ENCODE results near the gene ADAM8. TPM values are rescaled to one million over a fixed set of nuclear protein-coding genes. Genes with fewer than 3 reads are reported as not detected.

ADAM8 gene
- total RNA-seq, 1 experiment from 2014 or later = 3.7 TPM

DNA sequence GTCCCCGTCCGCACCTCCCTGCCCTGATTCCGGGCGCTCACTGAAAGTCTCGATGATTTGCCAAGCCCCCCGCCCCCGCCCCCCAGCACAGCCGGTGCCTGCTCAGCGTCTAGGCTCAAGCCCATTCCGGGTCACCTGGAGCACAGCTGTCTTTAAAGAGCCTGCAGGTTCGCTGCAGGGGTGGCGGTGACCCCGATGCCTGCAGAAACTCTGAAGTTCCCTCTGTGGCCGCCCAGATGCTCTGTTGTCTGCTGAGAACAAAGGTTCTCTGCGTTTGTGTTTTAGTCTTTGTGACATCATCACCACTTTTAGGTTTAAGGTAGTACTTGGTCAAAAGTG is 38.2 kb downstream of the ADAM8 start:
- TF ChIP-seq, protein P1, sequence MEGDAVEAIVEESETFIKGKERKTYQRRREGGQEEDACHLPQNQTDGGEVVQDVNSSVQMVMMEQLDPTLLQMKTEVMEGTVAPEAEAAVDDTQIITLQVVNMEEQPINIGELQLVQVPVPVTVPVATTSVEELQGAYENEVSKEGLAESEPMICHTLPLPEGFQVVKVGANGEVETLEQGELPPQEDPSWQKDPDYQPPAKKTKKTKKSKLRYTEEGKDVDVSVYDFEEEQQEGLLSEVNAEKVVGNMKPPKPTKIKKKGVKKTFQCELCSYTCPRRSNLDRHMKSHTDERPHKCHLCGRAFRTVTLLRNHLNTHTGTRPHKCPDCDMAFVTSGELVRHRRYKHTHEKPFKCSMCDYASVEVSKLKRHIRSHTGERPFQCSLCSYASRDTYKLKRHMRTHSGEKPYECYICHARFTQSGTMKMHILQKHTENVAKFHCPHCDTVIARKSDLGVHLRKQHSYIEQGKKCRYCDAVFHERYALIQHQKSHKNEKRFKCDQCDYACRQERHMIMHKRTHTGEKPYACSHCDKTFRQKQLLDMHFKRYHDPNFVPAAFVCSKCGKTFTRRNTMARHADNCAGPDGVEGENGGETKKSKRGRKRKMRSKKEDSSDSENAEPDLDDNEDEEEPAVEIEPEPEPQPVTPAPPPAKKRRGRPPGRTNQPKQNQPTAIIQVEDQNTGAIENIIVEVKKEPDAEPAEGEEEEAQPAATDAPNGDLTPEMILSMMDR (IDR thresholded peaks at IDR 0.05) = no peak
- TF ChIP-seq POLR2AphosphoS5 (IDR thresholded peaks at IDR 0.05; ENCODE audit: low read depth, low read length) (no peak), TCF7L2 (IDR thresholded peaks at IDR 0.05; ENCODE audit: low read depth, low read length) (no peak), REST (IDR thresholded peaks at IDR 0.05; ENCODE audit: insufficient read depth in 1 of 2, low read depth in 2 of 2, low read length in 1 of 2) (no peak), SIN3A (IDR thresholded peaks at IDR 0.05; ENCODE audit: borderline replicate concordance, insufficient read depth, low read depth, low read length) (no peak)
- ChIA-PET POLR2A (interaction anchor here (0.7 kb wide), 1 partner anchor 13 kb away, joined by 9 read pairs; no protein-coding TSS in a partner anchor), CTCF (no interaction called here)
- DNase-seq (ENCODE audit: low read depth, low spot score) (no peak), ATAC-seq (no peak)
- Histone ChIP-seq H3K9me3 (ENCODE audit: control insufficient read depth, insufficient read depth, low read depth, low read length) (no peaks in the 10 kb centered on the region), H3K27me3 (ENCODE audit: control insufficient read depth, insufficient read depth, low read length) (peaks cover 4% of the 10 kb centered on the region; the same call in 1 of the 2 replicates), H3K27ac (ENCODE audit: low read length) (no peak overlapping the region), H3K4me1 (ENCODE audit: control insufficient read depth, insufficient read depth, low read length) (no peaks in the 10 kb centered on the region), H3K4me3 (ENCODE audit: low read depth in 2 of 2, low read length in 2 of 2) (no peak overlapping the region), H3K36me3 (ENCODE audit: control insufficient read depth, insufficient read depth, low read length) (no peaks in the 10 kb centered on the region)
- in situ Hi-C loops (cut with HindIII; ENCODE audit: low pct_unique_long_range_greater_than_20kb, low sequenced_read_pairs) = no loop called here
- intact Hi-C loops (cut with micrococcal nuclease; ENCODE audit: unreplicated experiment) = no loop called here
- BruUV-seq (replicated peaks) = no TSS peak

DNA sequence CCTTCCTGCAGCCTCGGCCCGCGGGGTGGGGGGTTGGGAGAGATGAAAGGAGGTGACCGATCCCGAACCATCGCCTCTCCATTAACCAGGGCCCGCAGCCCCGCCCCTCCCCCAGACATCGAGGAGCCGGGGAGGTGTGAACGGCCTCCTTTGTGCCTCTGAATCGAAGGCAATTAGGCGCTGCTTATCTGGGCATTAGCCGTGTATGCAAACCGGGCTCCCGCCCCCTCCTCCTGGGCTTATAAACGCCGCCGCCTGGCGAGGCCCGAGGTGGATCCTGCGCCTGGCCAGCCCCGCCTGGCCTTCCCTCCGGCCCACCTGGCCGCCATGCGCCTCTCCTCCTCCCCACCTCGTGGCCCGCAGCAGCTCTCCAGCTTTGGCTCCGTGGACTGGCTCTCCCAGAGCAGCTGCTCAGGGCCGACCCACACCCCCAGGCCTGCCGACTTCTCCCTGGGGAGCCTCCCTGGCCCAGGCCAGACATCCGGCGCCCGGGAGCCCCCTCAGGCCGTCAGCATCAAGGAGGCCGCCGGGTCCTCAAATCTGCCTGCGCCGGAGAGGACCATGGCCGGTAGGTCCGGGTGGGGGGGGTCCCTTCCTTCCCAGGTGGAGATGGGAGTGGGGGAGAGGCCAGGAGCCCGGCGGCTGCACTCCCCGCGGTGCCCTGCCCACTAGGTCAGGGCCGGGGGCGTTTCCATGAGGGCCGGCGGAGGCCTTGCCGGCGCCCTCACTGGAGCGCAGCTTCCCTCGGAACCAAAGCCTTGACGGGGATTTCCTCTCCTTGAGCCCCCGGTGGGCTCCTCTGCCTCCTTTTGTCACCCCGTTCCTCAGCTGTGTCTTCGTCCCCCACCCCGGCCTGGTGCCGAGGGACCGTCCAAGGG is 38.8 kb downstream of the ADAM8 start, which contains the start of gene VENTX:
VENTX (plus strand) TSS at position 268 of the 878 bp plus-strand sequence; CDS start at position 328, 60 bp downstream.
- Histone ChIP-seq H3K9me3 (ENCODE audit: control insufficient read depth, insufficient read depth, low read depth, low read length) (no peaks in the 10 kb centered on the region), H3K27ac (ENCODE audit: low read length) (no peak within 1 kb of the TSS), H3K36me3 (ENCODE audit: control insufficient read depth, insufficient read depth, low read length) (no peaks in the 10 kb centered on the region), H3K27me3 (ENCODE audit: control insufficient read depth, insufficient read depth, low read length) (peaks cover 4% of the 10 kb centered on the region; the same call in 1 of the 2 replicates), H3K4me3 (ENCODE audit: low read depth in 2 of 2, low read length in 2 of 2) (peak within 1 kb of the TSS; percentile 26 to 36), H3K4me1 (ENCODE audit: control insufficient read depth, insufficient read depth, low read length) (no peaks in the 10 kb centered on the region)
- CTCF ChIA-PET = no interaction called here
- POLR2A ChIA-PET = interaction anchor here (0.7 kb wide), 1 partner anchor 13 kb away, joined by 9 read pairs; no protein-coding TSS in a partner anchor
- intact Hi-C loops (cut with micrococcal nuclease; ENCODE audit: unreplicated experiment) = no loop called here
- DNase-seq (ENCODE audit: low read depth, low spot score) (no peak), ATAC-seq (peak; percentile 15)
- BruUV-seq (replicated peaks) = no TSS peak
- in situ Hi-C loops (cut with HindIII; ENCODE audit: low pct_unique_long_range_greater_than_20kb, low sequenced_read_pairs) = no loop called here
- no peak for TF ChIP-seq SIN3A (IDR thresholded peaks at IDR 0.05; ENCODE audit: borderline replicate concordance, insufficient read depth, low read depth, low read length)
- peak; percentile 74 for TF ChIP-seq TCF7L2 (IDR thresholded peaks at IDR 0.05; ENCODE audit: low read depth, low read length)

DNA sequence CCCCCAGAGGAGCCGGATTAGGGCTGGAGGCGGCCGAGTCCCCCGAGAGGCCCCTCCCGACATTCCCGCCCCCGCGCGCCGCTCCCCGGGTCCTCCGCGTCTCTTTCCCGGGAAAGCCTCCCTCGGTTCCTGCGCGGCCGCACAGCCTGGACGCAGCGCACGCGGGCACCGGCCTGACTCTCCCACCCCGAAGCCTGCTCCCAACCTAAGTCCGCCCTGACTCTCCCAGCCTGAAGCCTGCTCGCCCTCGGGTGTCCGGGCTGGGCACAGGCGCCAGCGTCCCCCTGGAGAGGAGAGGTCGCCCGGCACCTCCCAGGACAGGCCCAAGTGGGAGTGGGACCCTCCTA is 39.5 kb downstream of the ADAM8 start:
- BruUV-seq (replicated peaks) = no TSS peak

More for the DNA sequence above, 39.5 kb downstream of the ADAM8 start:
- peak; percentile 79 for ATAC-seq
- Histone ChIP-seq H3K36me3 (ENCODE audit: control insufficient read depth, insufficient read depth, low read length) (no peaks in the 10 kb centered on the region), H3K9me3 (ENCODE audit: control insufficient read depth, insufficient read depth, low read depth, low read length) (no peaks in the 10 kb centered on the region), H3K4me1 (ENCODE audit: control insufficient read depth, insufficient read depth, low read length) (no peaks in the 10 kb centered on the region), H3K4me3 (ENCODE audit: low read depth in 2 of 2, low read length in 2 of 2) (peak overlapping the region; percentile 26 to 36), H3K27me3 (ENCODE audit: control insufficient read depth, insufficient read depth, low read length) (peaks cover 4% of the 10 kb centered on the region; the same call in 1 of the 2 replicates), H3K27ac (ENCODE audit: low read length) (no peak overlapping the region)
- ChIA-PET POLR2A (no interaction called here), CTCF (no interaction called here)
- intact Hi-C loops (cut with micrococcal nuclease; ENCODE audit: unreplicated experiment) (no loop called here), in situ Hi-C loops (cut with HindIII; ENCODE audit: low pct_unique_long_range_greater_than_20kb, low sequenced_read_pairs) (no loop called here)
- no peak for DNase-seq (ENCODE audit: low read depth, low spot score)
- TF ChIP-seq POLR2AphosphoS5 (IDR thresholded peaks at IDR 0.05; ENCODE audit: low read depth, low read length) (no peak), TCF7L2 (IDR thresholded peaks at IDR 0.05; ENCODE audit: low read depth, low read length) (no peak), SIN3A (IDR thresholded peaks at IDR 0.05; ENCODE audit: borderline replicate concordance, insufficient read depth, low read depth, low read length) (no peak), REST (IDR thresholded peaks at IDR 0.05; ENCODE audit: insufficient read depth in 1 of 2, low read depth in 2 of 2, low read length in 1 of 2) (no peak)
- TF ChIP-seq, protein P1 (IDR thresholded peaks at IDR 0.05) = no peak
